Ovary (tissue), 9 donors: ENCODE measurements around the gene KCNB1. TPM values are rescaled to one million over a fixed set of nuclear protein-coding genes. Genes with fewer than 3 reads are reported as not detected.

Experiments
- DNase-seq, 5 donors: peaks; one replicate each; pipeline ENCODE4 v3.0.0-alpha.2; 2019 to 2020
- H3K27ac ChIP-seq, 2 donors: fragments of 200-600 bp; one replicate each; pipeline versions ENCODE4 v1.5.1 to v1.8.0; 2019 to 2022
- H3K27me3 ChIP-seq: fragments of 200-600 bp; one replicate; pipeline ENCODE4 v1.8.0; 2022
- H3K36me3 ChIP-seq: fragments of 200-600 bp; sonication (generic); one replicate; pipeline ENCODE4 v1.5.1; 2019
- H3K4me1 ChIP-seq: one replicate; pipeline ENCODE4 v1.8.1; 2013; ENCODE audit warnings: mild to moderate bottlenecking, moderate library complexity; ENCODE audit not compliant: insufficient read depth
- H3K4me3 ChIP-seq: fragments of 200-600 bp; sonication (generic); one replicate; pipeline ENCODE4 v1.5.1; 2017
- H3K9me3 ChIP-seq, 2 donors: fragments of 200-600 bp in 1 of 2; sonication (generic) in 1 of 2; one replicate each; pipeline versions ENCODE4 v1.5.1 to v1.8.1; 2013 to 2019; ENCODE audit warnings: mild to moderate bottlenecking in 1 of 2, moderate library complexity in 1 of 2
- CTCF ChIP-seq, 3 donors: fragments of 450-650 bp in 2 of 3; fragments of 200-600 bp in 1 of 3; IDR thresholded peaks; one replicate each; pipeline versions ENCODE4 v1.5.1 to v1.8.0; 2016 to 2022; ENCODE audit warnings: antibody characterized with exemption in 3 of 3, mild to moderate bottlenecking in 1 of 3
- EP300 ChIP-seq: sonication (generic); formaldehyde crosslinking; IDR thresholded peaks from one replicate; pipeline ENCODE4 v1.6.1; 2017; ENCODE audit warnings: antibody characterized with exemption
- POLR2A ChIP-seq: fragments of 450-650 bp; IDR thresholded peaks from one replicate; pipeline ENCODE4 v1.6.1; 2017; ENCODE audit warnings: antibody characterized with exemption, mild to moderate bottlenecking, moderate library complexity
- WGBS, 3 donors: extraction: QIAGEN DNeasy Blood & Tissue Kit in 1 of 3; methylation state at CpG; one replicate each; pipeline versions ENCODE4 v1.1.5 to v1.1.7; 2013 to 2017; 5-methylcytosine and 5-hydroxymethylcytosine counted together
- intact Hi-C, 4 donors: fragments of 100-400 bp; cut with DNase I; formaldehyde crosslinking; loops; one replicate each; pipeline versions ENCODE4 v1.11.0 to v1.15.1; 2022 to 2023
- polyA plus RNA-seq, 2 donors: library from polyadenylated mRNA; stranded (reverse); fragments of 200-250 nt in 1 of 2; fragments of 350-450 nt in 1 of 2; fragmentation: Illumina TruSeq in 1 of 2; extraction: RNeasy Lipid Tissue Mini Kit (QIAGEN cat#74804) in 1 of 2; gene quantifications; one replicate each; pipeline ENCODE4 v1.2.3, GENCODE V29; 2013 to 2014
- total RNA-seq, 7 donors: library from RNA; depleted of rRNA in 2 of 7; stranded (reverse); fragments of >200 nt in 2 of 7; fragmentation: NEBNext Ultra II Directional in 3 of 7; extraction: Animal tissue kit (Norgen Biotek cat#: 25700) in 3 of 7; gene quantifications; one replicate each; pipeline versions ENCODE4 v1.1.0 to v1.2.4, GENCODE V29; 2016 to 2023
- donor health status: DM: no; HTN: no; CAD: no; lungs with moderate emphysema.
- donor health status: DM: no; HTN: no; CAD: no.
- donor health status: Bipolar disorder and iron deficiency.
- donor health status: DM: yes; HTN: yes; CAD: no.
- donor health status: DM: no; HTN: no; CAD: no.
- donor health status: DM: yes; HTN: yes; CAD: no.

KCNB1 gene
- total and polyA plus RNA-seq, 9 donors = 0.12 to 5.4 (median 1.3) TPM

- DNase-seq = no peak
- Histone ChIP-seq H3K27ac (no peak overlapping the region), H3K36me3 (no peaks in the 10 kb centered on the region), H3K4me1 (peaks cover 2% of the 10 kb centered on the region), H3K9me3 (no peaks in the 10 kb centered on the region), H3K27me3 (no peaks in the 10 kb centered on the region), H3K4me3 (no peak overlapping the region)
- WGBS, 3 donors = 35 to 40% (median 38%) methylated on average over 8 of the region's 8 CpGs
- TF ChIP-seq EP300 (no peak), POLR2A (no peak), CTCF (IDR thresholded peaks at IDR 0.05) (no peak)
- intact Hi-C loops = no loop called here
These were observed 77.3 kb downstream of the KCNB1 start for GRCh38 chr20:49405062-49405683.

GRCh38 chr20:49404461-49404860 is 78.0 kb downstream of the KCNB1 start:
- H3K4me3 ChIP-seq = no peak overlapping the region
- H3K27me3 ChIP-seq = no peaks in the 10 kb centered on the region
- no peak for DNase-seq
- 92 to 99% (median 98%) methylated on average over 3 of the region's 3 CpGs for WGBS, 3 donors
- intact Hi-C loops = no loop called here
- H3K27ac ChIP-seq = no peak overlapping the region
- H3K36me3 ChIP-seq = no peaks in the 10 kb centered on the region
- peaks cover 3% of the 10 kb centered on the region for H3K4me1 ChIP-seq
- H3K9me3 ChIP-seq = no peaks in the 10 kb centered on the region
- TF ChIP-seq CTCF (IDR thresholded peaks at IDR 0.05) (no peak), EP300 (no peak), POLR2A (no peak)

GRCh38 chr20:49403911-49404310 is 78.6 kb downstream of the KCNB1 start:
- no peak overlapping the region for H3K27ac ChIP-seq
- WGBS, 3 donors = 87 to 91% (median 91%) methylated on average over 9 of the region's 9 CpGs
- no peak for DNase-seq
- H3K4me3 ChIP-seq = no peak overlapping the region
- peaks cover 3% of the 10 kb centered on the region for H3K4me1 ChIP-seq
- no peak for TF ChIP-seq CTCF (IDR thresholded peaks at IDR 0.05)
- TF ChIP-seq EP300 = no peak
- no peak for TF ChIP-seq POLR2A
- H3K36me3 ChIP-seq = no peaks in the 10 kb centered on the region
- H3K9me3 ChIP-seq = no peaks in the 10 kb centered on the region
- intact Hi-C loops = no loop called here
- no peaks in the 10 kb centered on the region for H3K27me3 ChIP-seq

- H3K4me3 ChIP-seq = no peak overlapping the region
- intact Hi-C loops = no loop called here
- no peak for DNase-seq
- no peaks in the 10 kb centered on the region for H3K9me3 ChIP-seq
- TF ChIP-seq POLR2A (no peak), CTCF (IDR thresholded peaks at IDR 0.05) (no peak), EP300 (no peak)
- H3K27me3 ChIP-seq = no peaks in the 10 kb centered on the region
- WGBS, 3 donors = 80 to 88% (median 86%) methylated on average over 2 of the region's 2 CpGs
- no peaks in the 10 kb centered on the region for H3K36me3 ChIP-seq
- H3K27ac ChIP-seq = no peak overlapping the region
- H3K4me1 ChIP-seq = peaks cover 3% of the 10 kb centered on the region
These were observed 79.5 kb downstream of the KCNB1 start for GRCh38 chr20:49403012-49403411.
